GF-D8 (cell line): ENCODE results near the gene RRP36.
A peak's percentile ranks its signal among the peaks of the same experiment; 100 is the strongest.
"Not testable (repeated sequence)": the region's sequence is repeated elsewhere in the genome, so short reads cannot be mapped to it uniquely, and the experiment has no call there.

ENCODE experiments used
- DNase-seq: peaks from one replicate; lab custom pipeline; 2025; lab: John Stamatoyannopoulos, UW

Gene RRP36

GRCh38 chr6:43037706-43038105 lies 16.3 kb downstream of the RRP36 start:
- no peak for DNase-seq

- no peak for DNase-seq
Measured at GRCh38 chr6:43038727-43039126, 17.3 kb downstream of the RRP36 start.

GRCh38 chr6:43040542-43041257 lies 19.3 kb downstream of the RRP36 start:
- no peak for DNase-seq

GRCh38 chr6:43041475-43041874 lies 20.1 kb downstream of the RRP36 start:
- DNase-seq, result not testable (repeated sequence)

- DNase-seq, result no peak
Measured at GRCh38 chr6:43043310-43043709, 21.9 kb downstream of the RRP36 start.

- no peak for DNase-seq
Measured at GRCh38 chr6:43045371-43045930, 24.0 kb downstream of the RRP36 start.

GRCh38 chr6:43047998-43048397 lies 26.6 kb downstream of the RRP36 start:
- DNase-seq, result no peak

- no peak for DNase-seq
Measured at GRCh38 chr6:43050981-43051380, 29.6 kb downstream of the RRP36 start.

- DNase-seq, result no peak
Measured at GRCh38 chr6:43052225-43052841, 30.9 kb downstream of the RRP36 start.

GRCh38 chr6:43052842-43053544 lies 31.6 kb downstream of the RRP36 start:
- no peak for DNase-seq

GRCh38 chr6:43053545-43054205 lies 32.3 kb downstream of the RRP36 start, which contains the start of gene CUL7:
TSS of gene CUL7 (minus strand) at chr6:43053851. CDS start at chr6:43052788, 1,063 bp downstream.
- DNase-seq, result peak; percentile 83

GRCh38 chr6:43054206-43054943 lies 33.0 kb downstream of the RRP36 start:
- no peak for DNase-seq

- DNase-seq, result no peak
Measured at GRCh38 chr6:43055966-43056365, 34.5 kb downstream of the RRP36 start.

- no peak for DNase-seq
Measured at GRCh38 chr6:43058531-43058930, 37.1 kb downstream of the RRP36 start.

- peak; percentile 95 for DNase-seq
Measured at GRCh38 chr6:43059168-43060033, 38.0 kb downstream of the RRP36 start, which contains the start of the genes KLC4 and MRPL2. TSS of gene KLC4 (plus strand) at chr6:43059631. CDS start at chr6:43061336, 1,705 bp downstream. TSS of gene MRPL2 (minus strand) at chr6:43059434. CDS start at chr6:43059381, 53 bp downstream.

- DNase-seq, result no peak
Measured at GRCh38 chr6:43060034-43060754, 38.8 kb downstream of the RRP36 start.

GRCh38 chr6:43060755-43061633 lies 39.6 kb downstream of the RRP36 start:
- no peak for DNase-seq

- DNase-seq, result no peak
Measured at GRCh38 chr6:43061861-43062260, 40.4 kb downstream of the RRP36 start.

GRCh38 chr6:43062818-43063217 lies 41.4 kb downstream of the RRP36 start:
- DNase-seq, result no peak
